Measurements from ENCODE around the gene PJVK.

PJVK gene

GRCh38 chr2:178429336-178429735, 21.8 kb upstream of the PJVK start:
- no peak overlapping the region for H3K4me3 ChIP-seq (ENCODE audit: low read depth, low read length)
- no peak for DNase-seq (ENCODE audit: low read depth)
- TF ChIP-seq, protein P1, sequence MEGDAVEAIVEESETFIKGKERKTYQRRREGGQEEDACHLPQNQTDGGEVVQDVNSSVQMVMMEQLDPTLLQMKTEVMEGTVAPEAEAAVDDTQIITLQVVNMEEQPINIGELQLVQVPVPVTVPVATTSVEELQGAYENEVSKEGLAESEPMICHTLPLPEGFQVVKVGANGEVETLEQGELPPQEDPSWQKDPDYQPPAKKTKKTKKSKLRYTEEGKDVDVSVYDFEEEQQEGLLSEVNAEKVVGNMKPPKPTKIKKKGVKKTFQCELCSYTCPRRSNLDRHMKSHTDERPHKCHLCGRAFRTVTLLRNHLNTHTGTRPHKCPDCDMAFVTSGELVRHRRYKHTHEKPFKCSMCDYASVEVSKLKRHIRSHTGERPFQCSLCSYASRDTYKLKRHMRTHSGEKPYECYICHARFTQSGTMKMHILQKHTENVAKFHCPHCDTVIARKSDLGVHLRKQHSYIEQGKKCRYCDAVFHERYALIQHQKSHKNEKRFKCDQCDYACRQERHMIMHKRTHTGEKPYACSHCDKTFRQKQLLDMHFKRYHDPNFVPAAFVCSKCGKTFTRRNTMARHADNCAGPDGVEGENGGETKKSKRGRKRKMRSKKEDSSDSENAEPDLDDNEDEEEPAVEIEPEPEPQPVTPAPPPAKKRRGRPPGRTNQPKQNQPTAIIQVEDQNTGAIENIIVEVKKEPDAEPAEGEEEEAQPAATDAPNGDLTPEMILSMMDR (IDR thresholded peaks at IDR 0.05; ENCODE audit: low read depth, low read length, missing control alignments) = no peak

DNA sequence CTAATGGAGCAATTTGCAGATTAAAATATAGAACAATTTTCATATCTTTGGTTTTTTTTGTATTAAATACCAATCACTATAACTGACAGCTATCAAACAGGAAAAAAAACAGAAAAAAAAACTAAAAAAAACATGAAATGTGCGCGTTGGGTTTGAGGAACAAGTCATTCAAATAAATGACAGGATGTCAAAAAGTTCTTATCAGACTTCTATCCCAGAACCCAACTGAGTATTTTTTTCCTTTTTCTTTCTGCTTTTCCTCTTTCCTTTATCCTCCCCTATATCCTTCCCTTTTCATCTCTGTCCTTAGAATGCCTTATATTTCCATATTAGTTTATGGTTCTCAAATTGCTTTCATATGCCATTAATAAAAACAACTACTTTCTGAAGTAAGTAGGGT, 14.5 kb upstream of the PJVK start:
- H3K4me3 ChIP-seq (ENCODE audit: low read depth, low read length) = no peak overlapping the region
- DNase-seq (ENCODE audit: low read depth) = no peak
- TF ChIP-seq, protein P1 (IDR thresholded peaks at IDR 0.05; ENCODE audit: low read depth, low read length, missing control alignments) = no peak

DNA sequence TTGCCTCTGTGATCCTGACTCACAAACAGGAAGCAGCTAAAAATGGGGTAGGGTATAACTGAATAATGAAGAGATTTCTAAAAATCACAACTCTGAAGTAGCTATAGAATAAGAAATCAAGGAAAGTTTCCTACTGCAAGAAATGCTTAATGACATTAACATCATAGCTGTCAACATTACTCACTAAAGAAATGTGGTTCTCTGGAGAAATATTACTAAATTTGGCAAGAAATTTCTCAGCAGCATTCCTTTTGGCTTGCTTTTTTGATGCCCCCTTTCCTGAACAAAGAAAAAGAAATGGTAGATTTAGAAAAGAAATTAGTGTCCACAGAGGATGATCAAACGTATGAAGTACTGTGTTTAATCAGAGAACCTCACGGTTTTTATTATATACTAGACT, 9.8 kb upstream of the PJVK start:
- no peak for DNase-seq (ENCODE audit: low read depth)
- TF ChIP-seq, protein P1 (IDR thresholded peaks at IDR 0.05; ENCODE audit: low read depth, low read length, missing control alignments) = no peak

DNA sequence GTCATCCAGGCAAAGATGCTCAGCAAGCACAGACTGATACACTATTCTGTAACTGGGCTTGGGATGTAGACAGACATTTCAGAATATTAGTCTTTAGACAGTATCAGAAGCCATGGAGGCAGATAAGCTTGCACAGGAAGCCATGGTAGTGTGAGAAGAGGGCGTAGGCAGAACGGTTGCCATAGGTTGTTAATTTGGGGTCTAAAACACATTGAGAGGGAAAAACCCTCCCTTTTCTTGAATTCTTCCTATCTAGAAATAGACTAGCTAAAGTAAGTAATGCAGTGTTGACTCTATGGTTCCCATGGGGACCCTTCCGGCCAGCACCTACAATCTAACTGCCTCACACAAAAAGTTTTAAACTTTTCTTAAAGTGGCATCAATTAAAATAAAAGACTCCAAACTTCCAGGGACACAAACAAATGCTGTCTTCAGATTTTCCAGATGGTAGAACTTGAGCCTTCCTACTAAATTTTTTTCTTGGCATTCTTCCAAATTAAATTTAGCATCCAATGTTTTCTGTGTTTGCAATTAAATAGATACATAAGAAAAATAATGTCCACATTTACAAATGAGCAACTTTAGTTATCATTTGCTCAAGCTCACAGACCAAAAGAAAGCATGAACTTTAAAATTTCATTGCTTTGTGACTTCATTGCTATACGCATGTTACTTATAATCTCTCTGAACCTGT, 2.1 kb upstream of the PJVK start:
- H3K4me3 ChIP-seq (ENCODE audit: low read depth, low read length) = peak overlapping the region; percentile 90; the same call in 1 of the 2 replicates
- TF ChIP-seq, protein P1 (IDR thresholded peaks at IDR 0.05; ENCODE audit: low read depth, low read length, missing control alignments) = no peak
- no peak for DNase-seq (ENCODE audit: low read depth)

More for the DNA sequence above, 9.8 kb upstream of the PJVK start:
- H3K4me3 ChIP-seq (ENCODE audit: low read depth, low read length) = no peak overlapping the region

GRCh38 chr2:178449700-178450523, 1.3 kb upstream of the PJVK start:
- H3K4me3 ChIP-seq (ENCODE audit: low read depth, low read length) = peak overlapping the region; percentile 90
- TF ChIP-seq, protein P1 (IDR thresholded peaks at IDR 0.05; ENCODE audit: low read depth, low read length, missing control alignments) = no peak
- DNase-seq (ENCODE audit: low read depth) = peak; percentile 44

GRCh38 chr2:178450524-178450773, 729 bp upstream of the PJVK start:
- no peak for DNase-seq (ENCODE audit: low read depth)
- TF ChIP-seq, protein P1 (IDR thresholded peaks at IDR 0.05; ENCODE audit: low read depth, low read length, missing control alignments) = no peak

More at GRCh38 chr2:178450524-178450773, 729 bp upstream of the PJVK start:
- peak overlapping the region; percentile 90 for H3K4me3 ChIP-seq (ENCODE audit: low read depth, low read length)
